ENCODE results near the gene TSEN15.

Gene TSEN15

DNA sequence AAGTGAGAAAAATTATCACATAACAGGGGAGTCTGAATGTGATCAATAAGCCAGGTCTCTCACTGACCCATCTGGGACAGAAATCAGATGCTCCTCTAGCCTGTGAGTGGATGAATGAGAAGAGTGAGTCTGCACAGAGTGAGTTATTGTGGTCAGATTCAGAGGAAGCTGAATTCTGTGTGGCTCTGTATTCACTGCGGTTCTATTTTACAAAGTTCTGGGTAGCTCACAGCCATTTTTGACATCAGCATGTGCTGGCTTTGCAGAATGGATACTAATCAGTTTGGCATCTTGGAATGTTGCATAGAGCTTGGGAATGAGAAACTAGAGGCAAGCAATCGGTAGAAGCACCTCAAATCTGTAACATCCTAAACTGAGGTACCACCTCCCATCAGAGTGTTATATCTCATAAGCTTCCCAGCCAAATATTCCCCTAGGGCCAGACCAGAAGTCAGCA, 17.8 kb upstream of the TSEN15 start:
- POLR2A ChIA-PET, result interaction anchor here (1.0 kb wide), 1 partner anchor 17 kb away, joined by 3 read pairs; the partner anchor contains the start of gene TSEN15

DNA sequence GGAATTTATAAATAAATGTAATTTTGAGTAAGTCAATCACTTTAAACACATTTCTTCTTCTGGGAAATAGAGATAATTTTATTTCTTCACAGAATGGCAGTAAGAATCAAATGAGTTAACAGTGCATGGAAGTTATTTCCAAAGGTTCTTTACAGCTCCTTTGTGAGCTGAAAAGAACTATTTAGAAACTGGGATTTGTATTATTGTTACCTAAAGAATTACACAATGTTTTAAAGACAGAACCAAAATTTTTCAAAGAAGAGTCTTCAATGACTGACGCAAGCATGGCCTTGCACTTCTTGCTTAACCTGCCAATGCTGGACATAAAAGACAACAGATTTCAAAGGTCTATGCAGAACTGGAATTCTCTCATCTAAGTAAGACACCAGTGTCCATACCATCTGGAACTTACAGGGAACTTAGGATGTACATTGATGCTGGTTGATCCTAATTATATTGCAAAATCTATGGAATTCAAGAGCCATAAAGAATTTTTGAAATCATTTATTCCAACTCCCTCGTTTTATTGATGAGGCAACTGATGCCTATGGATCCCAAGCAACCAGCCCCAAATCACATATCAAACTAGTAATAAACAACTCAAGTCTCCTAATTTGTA, 16.7 kb upstream of the TSEN15 start:
- Histone ChIP-seq H3K9me3 (ENCODE audit: control insufficient read depth, insufficient read depth, low read depth, low read length) (no peaks in the 10 kb centered on the region), H3K4me1 (ENCODE audit: control insufficient read depth, insufficient read depth, low read length) (no peaks in the 10 kb centered on the region), H3K4me3 (ENCODE audit: low read depth, low read length) (no peak overlapping the region), H3K36me3 (ENCODE audit: control insufficient read depth in 2 of 2, insufficient read depth in 1 of 2, low read length in 2 of 2) (no peaks in the 10 kb centered on the region), H3K27ac (ENCODE audit: extremely low read depth, low read depth, low read length) (no peak overlapping the region)
- CTCF ChIA-PET, result no interaction called here
- POLR2A ChIA-PET, result no interaction called here
- TF ChIP-seq ZFP3 (tag by site-specific recombination; IDR thresholded peaks at IDR 0.05; ENCODE audit: low read depth) (no peak), ZNF776 (tag by site-specific recombination; IDR thresholded peaks at IDR 0.05; ENCODE audit: borderline replicate concordance) (no peak), ZNF335 (tag by site-specific recombination; conservative IDR thresholded peaks at IDR 0.05) (no peak), REPIN1 (tag by site-specific recombination; IDR thresholded peaks at IDR 0.05; ENCODE audit: low read depth) (no peak), ZNF501 (tag by site-specific recombination; IDR thresholded peaks at IDR 0.05) (no peak), CTCF (tag by site-specific recombination; IDR thresholded peaks at IDR 0.05) (no peak), ZBTB17 (tag by site-specific recombination; IDR thresholded peaks at IDR 0.05) (no peak), ZNF701 (tag by site-specific recombination; IDR thresholded peaks at IDR 0.05) (no peak), ZNF37A (tag by site-specific recombination; IDR thresholded peaks at IDR 0.05) (no peak), ZNF561 (tag by site-specific recombination; IDR thresholded peaks at IDR 0.05; ENCODE audit: borderline replicate concordance) (no peak), ZNF777 (tag by site-specific recombination; IDR thresholded peaks at IDR 0.05; ENCODE audit: borderline replicate concordance) (no peak)

More for the DNA sequence above, 17.8 kb upstream of the TSEN15 start:
- H3K4me3 ChIP-seq (ENCODE audit: low read depth, low read length), result no peak overlapping the region
- TF ChIP-seq ZNF561 (tag by site-specific recombination; IDR thresholded peaks at IDR 0.05; ENCODE audit: borderline replicate concordance) (no peak), ZNF433 (tag by site-specific recombination; IDR thresholded peaks at IDR 0.05; ENCODE audit: low read depth) (no peak), ZNF843 (tag by site-specific recombination; IDR thresholded peaks at IDR 0.05) (no peak), ZNF544 (tag by site-specific recombination; IDR thresholded peaks at IDR 0.05) (no peak), ZNF248 (tag by site-specific recombination; IDR thresholded peaks at IDR 0.05) (no peak), ZNF155 (tag by site-specific recombination; IDR thresholded peaks at IDR 0.05) (no peak), ZNF48 (tag by site-specific recombination; IDR thresholded peaks at IDR 0.05) (no peak)
- no peaks in the 10 kb centered on the region for H3K9me3 ChIP-seq (ENCODE audit: control insufficient read depth, insufficient read depth, low read depth, low read length)
- H3K4me1 ChIP-seq (ENCODE audit: control insufficient read depth, insufficient read depth, low read length), result peaks cover 3% of the 10 kb centered on the region
- no peaks in the 10 kb centered on the region for H3K36me3 ChIP-seq (ENCODE audit: control insufficient read depth in 2 of 2, insufficient read depth in 1 of 2, low read length in 2 of 2)
- H3K27ac ChIP-seq (ENCODE audit: extremely low read depth, low read depth, low read length), result no peak overlapping the region
- CTCF ChIA-PET, result no interaction called here

- peak overlapping the region; percentile 53; the same call in 1 of the 2 replicates for H3K27ac ChIP-seq (ENCODE audit: extremely low read depth, low read depth, low read length)
- H3K9me3 ChIP-seq (ENCODE audit: control insufficient read depth, insufficient read depth, low read depth, low read length), result no peaks in the 10 kb centered on the region
- CTCF ChIA-PET, result interaction anchor here (1.0 kb wide), 1 partner anchor 351 kb away, joined by 3 read pairs; no protein-coding TSS in a partner anchor
- H3K36me3 ChIP-seq (ENCODE audit: control insufficient read depth in 2 of 2, insufficient read depth in 1 of 2, low read length in 2 of 2), result no peaks in the 10 kb centered on the region
- peak overlapping the region; percentile 64 for H3K4me3 ChIP-seq (ENCODE audit: low read depth, low read length)
- no peaks in the 10 kb centered on the region for H3K4me1 ChIP-seq (ENCODE audit: control insufficient read depth, insufficient read depth, low read length)
- POLR2A ChIA-PET, result interaction anchor here (1.0 to 1.5 kb wide), 2 partner anchors 11 to 15 kb away, joined by 4 to 5 read pairs; no protein-coding TSS in a partner anchor
- TF ChIP-seq ZNF140 (tag by site-specific recombination; IDR thresholded peaks at IDR 0.05) (no peak), ZNF132 (tag by site-specific recombination; IDR thresholded peaks at IDR 0.05; ENCODE audit: borderline replicate concordance) (no peak), ZNF518A (tag by site-specific recombination; conservative IDR thresholded peaks at IDR 0.05; ENCODE audit: low read depth) (no peak), ZSCAN30 (tag by site-specific recombination; IDR thresholded peaks at IDR 0.05) (peak; percentile 51; the same call in 1 of the 2 replicates), ZEB2 (tag by site-specific recombination; IDR thresholded peaks at IDR 0.05) (peak; percentile 68; the same call in 1 of the 2 replicates), GLIS2 (tag by site-specific recombination; IDR thresholded peaks at IDR 0.05) (peak; percentile 92), ZXDB (tag by site-specific recombination; IDR thresholded peaks at IDR 0.05) (peak; percentile 60; the same call in 1 of the 2 replicates), ZBTB8A (tag by site-specific recombination; IDR thresholded peaks at IDR 0.05) (peak; percentile 79; the same call in 1 of the 2 replicates)
Observed at GRCh38 chr1:184035719-184036516, 15.6 kb upstream of the TSEN15 start.

Data from HEK293 (cell line).